HepG2 (cell line): ENCODE results near the gene RAD51. TPM values are rescaled to one million over a fixed set of nuclear protein-coding genes. Genes with fewer than 3 reads are reported as not detected.

Source experiments
- ARID2 ChIP-seq: sonication (generic); formaldehyde crosslinking; IDR thresholded peaks from 2 replicates; pipeline ENCODE4 v1.8.1; 2022; ENCODE audit warnings: mild to moderate bottlenecking, missing genetic modification reagents, borderline replicate concordance
- BCL6 ChIP-seq: IDR thresholded peaks from 2 replicates; pipeline ENCODE4 v1.6.1; 2016; ENCODE audit warnings: missing genetic modification reagents, missing compliant biosample characterization
- HDAC2 ChIP-seq: sonication (generic); formaldehyde crosslinking; IDR thresholded peaks from 2 replicates; pipeline ENCODE4 v1.4.0; 2020; ENCODE audit warnings: missing genetic modification reagents
- HIVEP1 ChIP-seq: sonication (generic); formaldehyde crosslinking; IDR thresholded peaks from 2 replicates; pipeline ENCODE4 v1.4.0; 2020; ENCODE audit warnings: mild to moderate bottlenecking, missing genetic modification reagents
- MAF1 ChIP-seq: sonication (generic); formaldehyde crosslinking; IDR thresholded peaks from 2 replicates; pipeline ENCODE4 v1.5.0; 2020; ENCODE audit warnings: missing genetic modification reagents, borderline replicate concordance
- NCOA2 ChIP-seq: sonication (generic); formaldehyde crosslinking; IDR thresholded peaks from 2 replicates; pipeline ENCODE4 v1.8.0; 2022; ENCODE audit warnings: inconsistent platforms
- RFX3 ChIP-seq: IDR thresholded peaks from 2 replicates; pipeline ENCODE4 v1.6.1; 2016; ENCODE audit warnings: missing biosample characterization, missing genetic modification reagents
- SIX4 ChIP-seq: sonication (generic); formaldehyde crosslinking; IDR thresholded peaks from 2 replicates; pipeline ENCODE4 v1.4.0; 2020; ENCODE audit warnings: missing genetic modification reagents
- SMARCE1 ChIP-seq: fragments of 450-650 bp; IDR thresholded peaks from 2 replicates; pipeline ENCODE4 v1.6.1; 2017; ENCODE audit warnings: borderline replicate concordance
- SMYD3 ChIP-seq: sonication (generic); formaldehyde crosslinking; IDR thresholded peaks from 2 replicates; pipeline ENCODE4 v1.8.1; 2023; ENCODE audit warnings: mild to moderate bottlenecking, missing genetic modification reagents
- TEAD3 ChIP-seq: optimal IDR thresholded peaks from 2 replicates; pipeline ENCODE3; 2016; ENCODE audit warnings: borderline replicate concordance
- ZFAT ChIP-seq: sonication (generic); formaldehyde crosslinking; conservative IDR thresholded peaks from 2 replicates; pipeline ENCODE4 v1.8.1; 2023; ENCODE audit warnings: missing genetic modification reagents, inconsistent platforms
- ZFP36L2 ChIP-seq: sonication (generic); formaldehyde crosslinking; IDR thresholded peaks from 2 replicates; pipeline ENCODE4 v1.4.0; 2020; ENCODE audit warnings: missing genetic modification reagents
- ZNF138 ChIP-seq: sonication (generic); formaldehyde crosslinking; IDR thresholded peaks from 2 replicates; pipeline ENCODE4 v1.5.0; 2020; ENCODE audit warnings: mild to moderate bottlenecking, low read depth, missing genetic modification reagents
- ZNF331 ChIP-seq: sonication (generic); formaldehyde crosslinking; IDR thresholded peaks from 2 replicates; pipeline ENCODE4 v1.4.0; 2020; ENCODE audit warnings: missing genetic modification reagents
- ZNF572 ChIP-seq: sonication (generic); formaldehyde crosslinking; IDR thresholded peaks from 2 replicates; pipeline ENCODE4 v1.5.1; 2020; ENCODE audit warnings: mild to moderate bottlenecking, missing genetic modification reagents
- ZNF615 ChIP-seq: sonication (generic); formaldehyde crosslinking; IDR thresholded peaks from 2 replicates; pipeline ENCODE4 v1.5.0; 2020; ENCODE audit warnings: mild to moderate bottlenecking, missing genetic modification reagents, borderline replicate concordance
- ZNF629 ChIP-seq: sonication (generic); formaldehyde crosslinking; conservative IDR thresholded peaks from 2 replicates; pipeline ENCODE4 v1.5.0; 2020; ENCODE audit warnings: missing genetic modification reagents
- ZNF747 ChIP-seq: sonication (generic); formaldehyde crosslinking; IDR thresholded peaks from 2 replicates; pipeline ENCODE4 v1.8.1; 2023; ENCODE audit warnings: missing genetic modification reagents, mild to moderate bottlenecking, borderline replicate concordance
- ZNF775 ChIP-seq: sonication (generic); formaldehyde crosslinking; IDR thresholded peaks from 2 replicates; pipeline ENCODE4 v1.4.0; 2020; ENCODE audit warnings: missing genetic modification reagents, mild to moderate bottlenecking, moderate library complexity, borderline replicate concordance
- ZNF850 ChIP-seq: sonication (generic); formaldehyde crosslinking; conservative IDR thresholded peaks from 2 replicates; pipeline ENCODE4 v1.9.0; 2021; ENCODE audit warnings: mild to moderate bottlenecking, missing genetic modification reagents
- polyA plus RNA-seq, 8 experiments: library from polyadenylated mRNA; depleted of rRNA in 3 of 8; stranded (reverse) in 7 of 8; unstranded in 1 of 8; fragments of >200 nt; fragmentation: Illumina TruSeq in 4 of 8; extraction: Trizol in 4 of 8; gene quantifications; 2 replicates each; pipeline versions ENCODE4 v1.2.1 to v1.2.3, GENCODE V29; 2011 to 2016; ENCODE audit warnings: low read depth in 4 of 8, missing spikeins in 1 of 8, mixed read lengths in 1 of 8; ENCODE audit not compliant: insufficient read depth in 1 of 8
- total RNA-seq, 5 experiments: library from RNA; depleted of rRNA; stranded (reverse); fragments of >200 nt; fragmentation: Illumina TruSeq; extraction: Trizol; gene quantifications; 2 replicates each; pipeline ENCODE4 v1.2.3, GENCODE V29; 2016; ENCODE audit warnings: low read depth in 1 of 5
- TF ChIP-seq, protein P1 (sequence below): sonication (generic); formaldehyde crosslinking; conservative IDR thresholded peaks from 2 replicates; pipeline ENCODE4 v1.4.0; 2020; ENCODE audit warnings: missing genetic modification reagents
- TF ChIP-seq, protein P2 (sequence below): sonication (generic); formaldehyde crosslinking; IDR thresholded peaks from 2 replicates; pipeline ENCODE4 v1.4.0; 2020; ENCODE audit warnings: missing genetic modification reagents
- TF ChIP-seq, protein P3 (sequence below), 2 experiments: sonication (generic) in 1 of 2; formaldehyde crosslinking in 1 of 2; IDR thresholded peaks; 2 replicates each; pipeline versions ENCODE4 v1.4.0 to v1.6.1; 2018 to 2020; ENCODE audit warnings: missing genetic modification reagents in 2 of 2, borderline replicate concordance in 1 of 2, low read depth in 1 of 2, mild to moderate bottlenecking in 1 of 2, missing biosample characterization in 1 of 2
- TF ChIP-seq, protein P4 (sequence below): sonication (generic); formaldehyde crosslinking; IDR thresholded peaks from 2 replicates; pipeline ENCODE4 v1.4.0; 2020; ENCODE audit warnings: mild to moderate bottlenecking, missing genetic modification reagents

RAD51 gene
- total and polyA plus RNA-seq, 2 of the 13 experiments (the other 11 are each of a cell fraction or from before 2014, with no cell fraction given): 8.5 to 12.8 TPM

DNA sequence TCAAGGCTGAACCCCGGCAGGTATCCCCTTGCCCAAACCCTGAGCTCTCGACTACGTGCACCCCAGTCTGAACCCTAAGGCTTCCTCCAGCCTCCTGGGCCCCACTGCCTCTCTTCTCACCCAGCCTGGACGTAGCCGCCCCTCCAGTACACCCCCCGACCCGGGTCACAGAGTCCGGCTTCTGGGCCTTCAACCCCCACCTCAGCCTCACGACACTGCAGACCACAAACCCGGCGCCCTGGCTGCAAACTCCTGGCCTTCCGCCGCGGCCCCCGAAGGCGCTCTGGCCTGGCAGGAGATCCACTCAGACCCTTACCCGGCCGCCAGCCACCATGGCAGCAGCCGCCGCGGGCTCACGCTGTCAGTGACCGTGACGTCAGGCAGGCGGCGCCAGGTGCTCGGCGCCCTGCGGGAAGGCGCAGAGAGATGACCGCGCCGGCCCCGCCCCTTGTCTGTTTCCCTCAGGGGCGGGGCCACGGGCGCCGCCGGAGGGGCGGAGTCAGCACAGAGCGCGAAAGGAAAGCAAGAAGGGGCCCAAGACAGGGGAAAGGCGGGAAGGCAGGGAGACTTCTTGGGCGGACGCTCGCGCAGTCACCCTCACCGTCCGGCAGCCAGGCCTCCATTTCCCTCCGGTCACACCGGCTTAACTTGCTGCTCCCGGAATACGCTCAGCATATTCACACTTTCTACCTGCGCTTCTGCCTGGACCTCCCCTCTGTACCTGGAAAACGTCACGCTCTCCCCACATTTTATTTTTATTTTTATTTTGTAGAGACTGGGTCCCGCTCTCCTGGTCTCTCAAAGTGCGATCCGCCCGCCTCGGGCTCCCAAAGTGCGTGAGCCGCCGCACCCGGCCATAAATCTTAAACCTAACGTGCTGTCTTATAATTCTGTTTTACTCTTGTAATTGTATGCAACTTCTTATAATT is 60.2 kb downstream of the RAD51 start, which contains the start of gene RMDN3 (continued):
- TF ChIP-seq ZNF615 (CRISPR knock-in tag): no peak
- no peak for TF ChIP-seq MAF1 (CRISPR knock-in tag)
- TF ChIP-seq TEAD3 (CRISPR knock-in tag): no peak
- TF ChIP-seq HDAC2 (CRISPR knock-in tag): no peak
- TF ChIP-seq HIVEP1: no peak
- TF ChIP-seq, protein P1, sequence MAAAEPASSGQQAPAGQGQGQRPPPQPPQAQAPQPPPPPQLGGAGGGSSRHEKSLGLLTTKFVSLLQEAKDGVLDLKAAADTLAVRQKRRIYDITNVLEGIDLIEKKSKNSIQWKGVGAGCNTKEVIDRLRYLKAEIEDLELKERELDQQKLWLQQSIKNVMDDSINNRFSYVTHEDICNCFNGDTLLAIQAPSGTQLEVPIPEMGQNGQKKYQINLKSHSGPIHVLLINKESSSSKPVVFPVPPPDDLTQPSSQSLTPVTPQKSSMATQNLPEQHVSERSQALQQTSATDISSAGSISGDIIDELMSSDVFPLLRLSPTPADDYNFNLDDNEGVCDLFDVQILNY: peak; percentile 78
- TF ChIP-seq ZNF572: no peak; the same call in 1 of the 2 replicates
- no peak; the same call in 1 of the 2 replicates for TF ChIP-seq ARID2
- TF ChIP-seq, protein P2, sequence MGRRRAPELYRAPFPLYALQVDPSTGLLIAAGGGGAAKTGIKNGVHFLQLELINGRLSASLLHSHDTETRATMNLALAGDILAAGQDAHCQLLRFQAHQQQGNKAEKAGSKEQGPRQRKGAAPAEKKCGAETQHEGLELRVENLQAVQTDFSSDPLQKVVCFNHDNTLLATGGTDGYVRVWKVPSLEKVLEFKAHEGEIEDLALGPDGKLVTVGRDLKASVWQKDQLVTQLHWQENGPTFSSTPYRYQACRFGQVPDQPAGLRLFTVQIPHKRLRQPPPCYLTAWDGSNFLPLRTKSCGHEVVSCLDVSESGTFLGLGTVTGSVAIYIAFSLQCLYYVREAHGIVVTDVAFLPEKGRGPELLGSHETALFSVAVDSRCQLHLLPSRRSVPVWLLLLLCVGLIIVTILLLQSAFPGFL: no peak
- peak; percentile 77 for TF ChIP-seq ZNF331 (CRISPR knock-in tag)
- 0 out of 2 replicates have a peak, but pooled peaks have one; percentile 16 for TF ChIP-seq NCOA2 (CRISPR knock-in tag)
- TF ChIP-seq ZFP36L2 (CRISPR knock-in tag): no peak
- TF ChIP-seq BCL6 (CRISPR knock-in tag): no peak; the same call in 1 of the 2 replicates
- 0 out of 2 replicates have a peak, but pooled peaks have one; percentile 87 for TF ChIP-seq ZNF850 (CRISPR knock-in tag)
- TF ChIP-seq, protein P3, sequence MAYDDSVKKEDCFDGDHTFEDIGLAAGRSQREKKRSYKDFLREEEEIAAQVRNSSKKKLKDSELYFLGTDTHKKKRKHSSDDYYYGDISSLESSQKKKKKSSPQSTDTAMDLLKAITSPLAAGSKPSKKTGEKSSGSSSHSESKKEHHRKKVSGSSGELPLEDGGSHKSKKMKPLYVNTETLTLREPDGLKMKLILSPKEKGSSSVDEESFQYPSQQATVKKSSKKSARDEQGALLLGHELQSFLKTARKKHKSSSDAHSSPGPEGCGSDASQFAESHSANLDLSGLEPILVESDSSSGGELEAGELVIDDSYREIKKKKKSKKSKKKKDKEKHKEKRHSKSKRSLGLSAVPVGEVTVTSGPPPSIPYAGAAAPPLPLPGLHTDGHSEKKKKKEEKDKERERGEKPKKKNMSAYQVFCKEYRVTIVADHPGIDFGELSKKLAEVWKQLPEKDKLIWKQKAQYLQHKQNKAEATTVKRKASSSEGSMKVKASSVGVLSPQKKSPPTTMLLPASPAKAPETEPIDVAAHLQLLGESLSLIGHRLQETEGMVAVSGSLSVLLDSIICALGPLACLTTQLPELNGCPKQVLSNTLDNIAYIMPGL (CRISPR knock-in tag; IDR thresholded peaks at IDR 0.05; ENCODE audit: borderline replicate concordance in 1 of 2, low read depth in 1 of 2): peak; percentile 57 to 72; a peak in 2 of 4 replicates
- TF ChIP-seq SMARCE1: no peak
- no peak for TF ChIP-seq SMYD3
- TF ChIP-seq, protein P4, sequence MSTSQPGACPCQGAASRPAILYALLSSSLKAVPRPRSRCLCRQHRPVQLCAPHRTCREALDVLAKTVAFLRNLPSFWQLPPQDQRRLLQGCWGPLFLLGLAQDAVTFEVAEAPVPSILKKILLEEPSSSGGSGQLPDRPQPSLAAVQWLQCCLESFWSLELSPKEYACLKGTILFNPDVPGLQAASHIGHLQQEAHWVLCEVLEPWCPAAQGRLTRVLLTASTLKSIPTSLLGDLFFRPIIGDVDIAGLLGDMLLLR (CRISPR knock-in tag): no peak; the same call in 1 of the 2 replicates
- no peak for TF ChIP-seq ZNF629
- TF ChIP-seq SIX4: peak; percentile 38; the same call in 1 of the 2 replicates
- 0 out of 2 replicates have a peak, but pooled peaks have one; percentile 70 for TF ChIP-seq ZNF775 (CRISPR knock-in tag)
- TF ChIP-seq ZNF747 (CRISPR knock-in tag): no peak
- TF ChIP-seq ZFAT: no peak
- no peak for TF ChIP-seq ZNF138 (CRISPR knock-in tag)
- no peak for TF ChIP-seq RFX3
